ENCODE data around the gene ARID2. TPM values are rescaled to one million over a fixed set of nuclear protein-coding genes. Genes with fewer than 3 reads are reported as not detected.

Gene ARID2
- polyA plus RNA-seq, 1 donor from 2014 or later = 20.6 TPM

DNA sequence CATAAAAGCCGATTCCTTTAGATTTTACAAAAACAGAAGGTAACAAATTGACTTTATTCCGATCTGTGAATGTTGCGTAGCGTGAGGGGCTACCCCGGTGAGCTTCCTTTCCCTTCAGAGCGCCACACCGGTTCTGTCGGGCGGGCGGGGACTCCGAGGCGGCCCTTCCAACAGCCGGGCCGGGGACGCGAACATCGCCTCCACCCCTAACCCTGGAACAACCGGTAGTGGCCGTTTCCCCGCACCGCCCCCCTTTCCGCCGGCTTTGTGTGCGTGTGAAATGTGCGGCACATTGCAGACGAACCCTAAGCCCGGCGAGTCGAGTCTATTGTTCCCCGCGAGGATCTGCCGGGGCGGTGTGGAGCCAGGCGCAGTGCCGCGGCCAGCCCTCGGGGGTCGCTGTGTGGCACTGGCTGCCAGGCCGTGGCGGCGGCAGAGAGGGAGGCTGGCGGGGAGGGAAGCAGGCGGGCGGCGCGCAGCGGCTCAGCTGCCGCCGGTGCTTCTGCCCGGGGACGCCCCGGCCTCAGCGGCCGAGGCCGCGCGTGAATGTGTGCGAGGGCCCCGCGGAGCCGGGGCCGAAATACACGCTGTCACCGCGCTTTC, 775 bp upstream of the ARID2 start:
- H3K79me2 ChIP-seq (replicated peaks; ENCODE audit: insufficient read depth, low read length) = peaks cover 62% of the 10 kb centered on the region
- H3F3A ChIP-seq (ENCODE audit: insufficient read depth, low read length, poor library complexity, severe bottlenecking) = peaks cover 9% of the 10 kb centered on the region
- no peaks in the 10 kb centered on the region for H4K20me1 ChIP-seq (ENCODE audit: insufficient read depth)
- no peaks in the 10 kb centered on the region for H3K36me3 ChIP-seq (ENCODE audit: insufficient read depth, low read length)
- no peaks in the 10 kb centered on the region for H3K27me3 ChIP-seq (ENCODE audit: insufficient read depth, low read depth, low read length)
- H3K9ac ChIP-seq (ENCODE audit: low read length) = peak overlapping the region; percentile 95
- H2AFZ ChIP-seq (ENCODE audit: low read depth, low read length) = peak overlapping the region; percentile 30
- H3K4me2 ChIP-seq (ENCODE audit: low read length) = peak overlapping the region; percentile 84
- H3K9me3 ChIP-seq (ENCODE audit: low read length) = no peaks in the 10 kb centered on the region
- TF ChIP-seq POLR2AphosphoS5 (IDR thresholded peaks at IDR 0.05) = peak; percentile 93
- peak; percentile 89 for TF ChIP-seq REST (IDR thresholded peaks at IDR 0.05; ENCODE audit: borderline replicate concordance)
- peak; percentile 71 for TF ChIP-seq MXI1 (conservative IDR thresholded peaks at IDR 0.05; ENCODE audit: poor library complexity, severe bottlenecking)
- TF ChIP-seq SMC3 (conservative IDR thresholded peaks at IDR 0.05; ENCODE audit: poor library complexity) = peak; percentile 64
- TF ChIP-seq RAD21 (conservative IDR thresholded peaks at IDR 0.05) = peak; percentile 67
- peak; percentile 81 for TF ChIP-seq EP300 (conservative IDR thresholded peaks at IDR 0.05; ENCODE audit: poor library complexity, severe bottlenecking)
- TF ChIP-seq TAF1 (IDR thresholded peaks at IDR 0.05; ENCODE audit: low read depth) = peak; percentile 93
- TF ChIP-seq, protein P1, sequence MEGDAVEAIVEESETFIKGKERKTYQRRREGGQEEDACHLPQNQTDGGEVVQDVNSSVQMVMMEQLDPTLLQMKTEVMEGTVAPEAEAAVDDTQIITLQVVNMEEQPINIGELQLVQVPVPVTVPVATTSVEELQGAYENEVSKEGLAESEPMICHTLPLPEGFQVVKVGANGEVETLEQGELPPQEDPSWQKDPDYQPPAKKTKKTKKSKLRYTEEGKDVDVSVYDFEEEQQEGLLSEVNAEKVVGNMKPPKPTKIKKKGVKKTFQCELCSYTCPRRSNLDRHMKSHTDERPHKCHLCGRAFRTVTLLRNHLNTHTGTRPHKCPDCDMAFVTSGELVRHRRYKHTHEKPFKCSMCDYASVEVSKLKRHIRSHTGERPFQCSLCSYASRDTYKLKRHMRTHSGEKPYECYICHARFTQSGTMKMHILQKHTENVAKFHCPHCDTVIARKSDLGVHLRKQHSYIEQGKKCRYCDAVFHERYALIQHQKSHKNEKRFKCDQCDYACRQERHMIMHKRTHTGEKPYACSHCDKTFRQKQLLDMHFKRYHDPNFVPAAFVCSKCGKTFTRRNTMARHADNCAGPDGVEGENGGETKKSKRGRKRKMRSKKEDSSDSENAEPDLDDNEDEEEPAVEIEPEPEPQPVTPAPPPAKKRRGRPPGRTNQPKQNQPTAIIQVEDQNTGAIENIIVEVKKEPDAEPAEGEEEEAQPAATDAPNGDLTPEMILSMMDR (IDR thresholded peaks at IDR 0.05; ENCODE audit: poor library complexity, severe bottlenecking) = peak; percentile 98
- no peak for TF ChIP-seq EZH2 (IDR thresholded peaks at IDR 0.05; ENCODE audit: borderline replicate concordance, insufficient read depth, low read length, poor library complexity, severe bottlenecking)
- peak overlapping the region; percentile 97 for H3K27ac ChIP-seq (ENCODE audit: low read length)
- H3K4me3 ChIP-seq (ENCODE audit: low read length) = peak overlapping the region; percentile 92
- H3K9me2 ChIP-seq (ENCODE audit: insufficient read depth, low read length) = no peaks in the 10 kb centered on the region

GRCh38 chr12:45730084-45730347, 510 bp downstream of the ARID2 start:
- no peaks in the 10 kb centered on the region for H4K20me1 ChIP-seq (ENCODE audit: insufficient read depth)
- no peaks in the 10 kb centered on the region for H3K36me3 ChIP-seq (ENCODE audit: insufficient read depth, low read length)
- TF ChIP-seq, protein P1 (IDR thresholded peaks at IDR 0.05; ENCODE audit: poor library complexity, severe bottlenecking) = no peak
- TF ChIP-seq REST (IDR thresholded peaks at IDR 0.05; ENCODE audit: borderline replicate concordance) (no peak), SMC3 (conservative IDR thresholded peaks at IDR 0.05; ENCODE audit: poor library complexity) (no peak), POLR2AphosphoS5 (IDR thresholded peaks at IDR 0.05) (no peak), RAD21 (conservative IDR thresholded peaks at IDR 0.05) (no peak), TAF1 (IDR thresholded peaks at IDR 0.05; ENCODE audit: low read depth) (peak; percentile 1)
- H3K9me2 ChIP-seq (ENCODE audit: insufficient read depth, low read length) = no peaks in the 10 kb centered on the region
- peak overlapping the region; percentile 97 for H3K27ac ChIP-seq (ENCODE audit: low read length)
- peak overlapping the region; percentile 35 for H2AFZ ChIP-seq (ENCODE audit: low read depth, low read length)
- peak overlapping the region; percentile 95 for H3K9ac ChIP-seq (ENCODE audit: low read length)
- peaks cover 9% of the 10 kb centered on the region for H3F3A ChIP-seq (ENCODE audit: insufficient read depth, low read length, poor library complexity, severe bottlenecking)
- H3K4me2 ChIP-seq (ENCODE audit: low read length) = no peak overlapping the region
- no peaks in the 10 kb centered on the region for H3K27me3 ChIP-seq (ENCODE audit: insufficient read depth, low read depth, low read length)
- H3K4me3 ChIP-seq (ENCODE audit: low read length) = peak overlapping the region; percentile 92
- H3K9me3 ChIP-seq (ENCODE audit: low read length) = no peaks in the 10 kb centered on the region
- peaks cover 62% of the 10 kb centered on the region for H3K79me2 ChIP-seq (replicated peaks; ENCODE audit: insufficient read depth, low read length)

Data from neural cell (in vitro differentiated cells).